Measurements from ENCODE around the gene PCARE. TPM values are rescaled to one million over a fixed set of nuclear protein-coding genes. Genes with fewer than 3 reads are reported as not detected.
"Not testable (repeated sequence)": the region's sequence is repeated elsewhere in the genome, so short reads cannot be mapped to it uniquely, and the experiment has no call there.

PCARE gene
- polyA plus RNA-seq, 1 donor from 2014 or later = not detected

DNA sequence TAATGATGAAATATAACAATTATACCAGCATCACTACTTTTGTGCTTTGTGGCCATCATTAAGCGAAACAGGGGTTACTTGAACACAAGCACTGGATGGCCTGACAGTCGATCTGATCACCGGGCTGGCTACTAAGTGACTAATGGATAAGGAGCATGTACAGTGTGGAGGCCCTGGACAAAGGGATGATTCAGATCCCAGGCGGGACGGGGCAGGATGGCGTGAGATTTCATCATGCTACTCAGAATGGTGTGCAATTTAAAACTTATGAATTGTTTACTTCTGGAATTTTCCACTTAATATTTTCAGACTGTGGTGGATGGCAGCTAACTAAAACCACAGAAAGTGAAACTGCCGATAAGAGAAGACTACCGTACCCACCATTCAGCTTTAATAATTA, 33.9 kb upstream of the PCARE start:
- Mint-ChIP-seq H3K36me3 (peaks cover 2% of the 10 kb centered on the region), H3K4me1 (peaks cover 0 to 6% (median 3%) of the 10 kb centered on the region in 3 donors), H3K27ac (no peak overlapping the region), H3K4me3 (no peak overlapping the region), H3K9me3 (no peaks in the 10 kb centered on the region), H3K27me3 (peaks cover 3% of the 10 kb centered on the region)

DNA sequence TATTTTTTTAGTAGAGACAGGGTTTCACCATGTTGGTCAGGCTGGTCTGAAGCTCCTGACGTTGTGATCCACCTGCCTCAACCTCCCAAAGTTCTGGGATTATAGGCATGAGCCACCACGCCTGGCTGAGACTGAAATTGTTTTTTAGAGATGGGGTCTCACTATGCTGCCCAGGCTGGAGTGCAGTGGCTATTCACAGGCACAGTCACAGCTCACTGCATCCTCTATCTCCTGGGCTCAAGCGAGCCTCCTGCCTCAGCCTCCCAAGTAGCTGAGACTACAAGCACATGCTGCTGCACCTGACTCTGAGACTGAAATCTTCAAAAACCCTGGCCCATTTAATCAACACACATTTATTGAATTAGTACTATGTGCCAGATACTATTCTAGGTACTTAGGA, 33.2 kb upstream of the PCARE start:
- not testable (repeated sequence) for H3K36me3 Mint-ChIP-seq, H3K9me3 Mint-ChIP-seq, H3K4me1 Mint-ChIP-seq, H3K27me3 Mint-ChIP-seq, H3K4me3 Mint-ChIP-seq, H3K27ac Mint-ChIP-seq

DNA sequence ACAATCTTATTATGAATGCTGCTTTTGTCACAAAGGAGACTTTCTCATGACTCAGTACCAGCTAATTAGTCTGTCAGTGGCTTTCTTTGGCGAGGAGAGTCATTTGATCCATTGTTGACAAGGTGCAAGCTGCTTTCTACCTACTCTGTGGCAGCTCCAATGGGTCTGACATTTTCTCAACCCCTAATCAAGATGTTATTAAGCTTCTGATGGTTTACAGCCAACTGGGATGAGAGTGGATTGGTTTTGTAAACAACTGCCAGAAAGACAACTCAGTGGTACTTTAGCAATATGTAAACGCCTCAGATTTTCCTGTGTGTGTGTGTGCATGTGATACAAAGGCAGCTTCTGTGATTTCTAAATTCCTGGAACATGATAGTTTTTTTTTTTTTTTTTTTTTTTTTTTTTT, 32.7 kb upstream of the PCARE start:
- Mint-ChIP-seq H3K9me3 (no peaks in the 10 kb centered on the region), H3K36me3 (peaks cover 2% of the 10 kb centered on the region), H3K4me3 (no peak overlapping the region), H3K27ac (no peak overlapping the region), H3K4me1 (peaks cover 0 to 6% (median 3%) of the 10 kb centered on the region in 3 donors), H3K27me3 (peaks cover 3% of the 10 kb centered on the region)

DNA sequence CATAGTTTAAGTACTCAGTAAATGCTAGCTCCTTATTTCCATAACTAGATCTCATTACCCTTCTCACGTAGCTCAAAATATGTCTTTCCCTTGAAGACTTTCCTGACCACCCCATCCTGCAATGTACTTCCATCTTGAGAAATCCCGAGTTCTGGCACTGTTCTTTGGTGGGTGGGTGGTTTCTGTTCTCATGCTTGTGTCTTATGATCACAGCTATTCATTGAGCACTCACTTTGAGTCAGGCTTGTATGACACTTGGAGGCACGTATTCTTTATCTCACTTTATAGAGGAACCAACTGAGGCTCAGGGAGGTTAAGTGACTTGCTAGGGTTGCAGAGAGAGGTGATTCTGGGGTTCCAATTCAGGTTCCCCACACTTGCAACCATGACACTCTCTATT, 31.9 kb upstream of the PCARE start:
- no peaks in the 10 kb centered on the region for H3K9me3 Mint-ChIP-seq
- peaks cover 0 to 6% (median 3%) of the 10 kb centered on the region in 3 donors for H3K4me1 Mint-ChIP-seq
- H3K27me3 Mint-ChIP-seq = peaks cover 3% of the 10 kb centered on the region
- no peak overlapping the region for H3K4me3 Mint-ChIP-seq
- peaks cover 2% of the 10 kb centered on the region for H3K36me3 Mint-ChIP-seq
- H3K27ac Mint-ChIP-seq = no peak overlapping the region

DNA sequence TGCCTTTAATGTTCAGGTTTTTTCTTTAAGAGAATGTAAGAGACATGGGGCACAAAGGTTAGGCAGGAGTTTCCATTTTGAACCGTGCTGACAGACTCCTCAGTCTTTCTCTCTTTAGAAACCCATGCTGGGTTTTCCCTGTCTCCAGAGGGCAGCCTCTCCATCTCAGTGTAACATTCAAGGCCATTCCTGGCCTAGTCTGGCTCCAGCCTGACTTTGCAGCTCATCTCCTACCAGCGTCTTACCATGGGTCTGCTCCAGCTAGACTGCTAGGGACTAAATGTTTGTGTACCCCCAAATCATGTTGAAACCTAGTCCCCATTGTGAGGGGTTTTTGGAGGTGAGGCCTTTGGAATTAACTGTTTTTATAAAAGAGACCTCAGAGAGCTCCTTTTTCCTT, 31.1 kb upstream of the PCARE start:
- H3K27me3 Mint-ChIP-seq = peaks cover 3% of the 10 kb centered on the region
- H3K27ac Mint-ChIP-seq = no peak overlapping the region
- no peak overlapping the region for H3K4me3 Mint-ChIP-seq
- H3K4me1 Mint-ChIP-seq = peaks cover 0 to 6% (median 3%) of the 10 kb centered on the region in 3 donors
- peaks cover 1% of the 10 kb centered on the region for H3K36me3 Mint-ChIP-seq
- H3K9me3 Mint-ChIP-seq = no peaks in the 10 kb centered on the region

DNA sequence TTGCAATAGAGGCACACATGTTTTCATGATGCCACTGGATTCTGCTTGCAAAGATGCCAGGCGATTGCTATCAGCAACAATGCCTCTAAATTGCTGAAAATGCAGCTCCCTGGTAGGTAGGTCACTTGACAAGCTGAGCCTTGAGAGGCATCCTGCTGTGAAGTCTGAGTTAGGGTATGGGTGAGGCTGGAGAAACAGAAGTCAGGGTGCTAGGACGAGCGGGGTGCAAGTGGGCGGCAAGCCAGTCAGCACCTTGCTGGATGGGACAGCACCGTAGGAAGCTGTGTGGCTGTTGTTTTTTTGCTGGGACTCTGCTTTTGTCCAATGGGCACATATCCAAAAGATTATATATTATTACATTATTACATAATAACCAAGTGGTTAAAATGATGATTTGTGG, 30.4 kb upstream of the PCARE start:
- Mint-ChIP-seq H3K27me3 (peaks cover 3% of the 10 kb centered on the region), H3K36me3 (no peaks in the 10 kb centered on the region), H3K9me3 (no peaks in the 10 kb centered on the region)

DNA sequence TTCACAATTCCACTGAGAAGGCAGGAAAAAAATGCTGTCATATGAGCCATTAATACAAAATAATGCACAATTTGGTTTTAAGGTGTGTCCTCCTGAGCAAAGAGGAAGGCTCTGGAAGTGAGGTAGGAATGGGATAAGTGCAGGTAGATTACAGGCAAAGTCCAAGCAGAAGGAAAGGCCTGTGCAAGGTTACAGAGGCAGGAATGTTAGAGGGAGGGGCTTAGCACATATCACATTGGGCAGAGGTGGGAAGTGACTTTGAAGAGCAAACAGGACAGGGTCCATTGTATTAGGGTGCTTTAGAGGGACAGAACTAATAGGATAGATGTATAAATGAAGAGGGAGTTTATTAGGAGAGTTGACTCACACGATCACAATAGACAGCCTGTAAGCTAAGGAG, 26.2 kb upstream of the PCARE start:
- Mint-ChIP-seq H3K27me3 (peaks cover 1% of the 10 kb centered on the region), H3K9me3 (no peaks in the 10 kb centered on the region), H3K27ac (no peak overlapping the region), H3K4me1 (no peaks in the 10 kb centered on the region), H3K4me3 (peak overlapping the region in 1 of 4 donors; percentile 57), H3K36me3 (no peaks in the 10 kb centered on the region)

More for the DNA sequence above, 30.4 kb upstream of the PCARE start:
- Mint-ChIP-seq H3K4me1 (peaks cover 0 to 3% (median 2%) of the 10 kb centered on the region in 3 donors), H3K4me3 (no peak overlapping the region), H3K27ac (no peak overlapping the region)

DNA sequence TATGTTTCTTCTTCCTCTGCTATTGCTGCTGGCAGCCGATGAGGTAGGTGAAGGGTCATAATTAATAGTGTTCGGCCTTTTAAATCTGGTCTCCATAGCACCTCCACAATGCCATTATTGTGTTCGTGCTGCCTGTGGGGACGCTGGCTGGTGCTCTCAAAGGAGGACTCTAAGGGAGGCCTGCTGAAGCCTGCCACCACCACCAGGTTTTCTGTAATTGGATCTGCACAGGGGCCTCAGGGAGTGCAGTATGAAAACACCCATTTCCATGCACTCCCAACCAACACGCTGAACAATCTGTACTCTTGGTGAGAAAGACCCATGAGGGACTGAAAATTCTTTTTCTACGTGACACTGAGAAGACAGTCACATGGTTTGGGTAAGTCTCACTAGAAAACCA, 23.2 kb upstream of the PCARE start:
- Mint-ChIP-seq H3K27ac (no peak overlapping the region), H3K4me3 (no peak overlapping the region), H3K4me1 (no peaks in the 10 kb centered on the region), H3K27me3 (peaks cover 1% of the 10 kb centered on the region), H3K9me3 (peaks cover 0 to 3% (median 0%) of the 10 kb centered on the region in 3 donors), H3K36me3 (no peaks in the 10 kb centered on the region)

DNA sequence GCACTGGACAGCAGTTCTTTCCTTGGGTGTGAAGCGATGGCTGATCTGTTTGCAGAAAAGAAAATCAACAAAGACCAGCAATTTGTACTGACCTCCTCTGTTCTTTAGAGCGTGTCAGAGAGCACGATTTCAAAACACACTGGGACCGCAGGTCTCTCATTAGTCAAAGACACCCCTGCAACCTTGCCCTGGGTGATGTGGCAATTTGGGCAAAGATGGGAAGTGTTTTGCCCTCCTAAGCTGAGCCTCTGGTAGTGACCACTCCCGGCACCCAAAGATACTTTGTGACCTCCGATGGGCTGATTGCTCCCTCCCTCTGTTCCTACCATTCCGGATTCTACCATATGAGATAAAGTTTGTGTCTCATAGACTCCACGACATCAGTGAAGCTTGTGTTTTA, 22.6 kb upstream of the PCARE start:
- Mint-ChIP-seq H3K4me3 (no peak overlapping the region), H3K36me3 (no peaks in the 10 kb centered on the region), H3K27ac (no peak overlapping the region), H3K4me1 (no peaks in the 10 kb centered on the region), H3K27me3 (peaks cover 1% of the 10 kb centered on the region), H3K9me3 (peaks cover 0 to 3% (median 0%) of the 10 kb centered on the region in 3 donors)

DNA sequence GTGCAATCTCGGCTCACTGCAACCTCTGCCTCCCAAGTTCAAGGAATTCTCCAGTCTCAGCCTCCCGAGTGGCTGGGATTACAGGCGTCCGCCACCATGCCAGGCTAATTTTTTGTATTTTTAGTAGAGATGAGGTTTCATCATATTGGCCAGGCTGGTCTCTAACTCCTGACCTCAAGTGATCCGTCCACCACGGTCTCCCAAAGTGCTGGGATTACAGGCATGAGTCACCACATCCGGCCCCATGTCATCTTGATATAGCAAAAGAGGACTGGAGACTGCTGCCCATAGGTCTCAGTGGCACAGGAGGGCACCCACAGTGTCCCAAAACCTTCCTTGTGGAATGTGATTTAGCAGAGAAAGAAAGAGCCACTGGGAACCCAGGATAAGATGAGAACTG, 16.0 kb upstream of the PCARE start:
- H3K27ac Mint-ChIP-seq, H3K4me3 Mint-ChIP-seq, H3K36me3 Mint-ChIP-seq, H3K4me1 Mint-ChIP-seq, H3K9me3 Mint-ChIP-seq, H3K27me3 Mint-ChIP-seq: not testable (repeated sequence)

DNA sequence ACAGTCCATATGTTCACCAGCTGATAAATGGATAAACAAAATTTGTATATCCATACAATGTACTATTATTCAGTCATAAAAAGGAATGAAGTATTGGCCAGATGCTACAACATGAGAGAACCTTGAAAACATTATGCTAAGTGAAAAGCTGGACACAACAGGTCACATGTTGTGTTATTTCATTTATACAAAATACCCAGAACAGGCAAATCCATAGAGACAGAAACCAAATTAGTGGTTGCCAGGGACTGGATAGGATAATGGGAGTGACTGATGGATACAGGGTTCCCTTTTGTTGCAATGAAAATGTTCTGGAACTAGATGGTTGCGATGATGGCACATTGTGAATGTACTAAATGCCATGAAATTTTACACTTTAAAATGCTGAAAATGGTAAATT, 10.2 kb upstream of the PCARE start:
- no peak overlapping the region for H3K4me3 Mint-ChIP-seq
- no peak overlapping the region for H3K27ac Mint-ChIP-seq
- peaks cover 0 to 5% (median 2%) of the 10 kb centered on the region in 3 donors for H3K4me1 Mint-ChIP-seq
- peaks cover 2% of the 10 kb centered on the region for H3K36me3 Mint-ChIP-seq
- peaks cover 2% of the 10 kb centered on the region for H3K27me3 Mint-ChIP-seq
- peaks cover 0 to 3% (median 0%) of the 10 kb centered on the region in 3 donors for H3K9me3 Mint-ChIP-seq

DNA sequence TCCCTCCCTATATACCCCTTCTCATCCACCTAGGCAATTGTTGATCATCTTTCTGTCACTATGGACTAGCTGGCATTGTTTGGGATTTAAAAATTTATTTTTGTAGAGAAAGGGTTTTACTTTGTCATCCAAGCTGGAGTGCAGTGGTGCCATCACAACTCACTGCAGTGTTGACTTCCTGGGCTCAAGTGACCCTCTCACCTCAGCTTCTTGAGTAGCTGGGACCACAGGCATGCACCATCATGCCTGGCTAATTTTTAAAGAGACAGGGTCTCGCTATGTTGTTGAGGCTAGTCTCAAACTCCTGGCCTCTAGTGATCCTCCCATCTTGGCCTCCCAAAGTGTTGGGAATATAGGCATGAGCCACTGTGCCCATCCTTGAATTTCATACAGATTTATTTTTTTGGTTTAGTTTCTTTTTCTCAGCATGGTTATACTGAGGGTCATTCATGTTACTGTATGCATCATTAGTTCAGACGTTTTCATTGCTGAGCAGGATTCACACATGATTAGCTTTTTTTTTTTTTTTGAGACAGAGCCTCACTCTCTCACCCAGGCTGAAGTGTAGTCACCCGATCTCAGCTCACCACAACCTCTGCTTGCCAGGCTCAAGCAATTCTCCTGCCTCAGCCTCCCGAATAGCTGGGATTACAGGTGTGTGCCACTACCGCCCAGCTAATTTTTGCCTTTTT, 8.6 kb upstream of the PCARE start:
- Mint-ChIP-seq H3K4me1 (peaks cover 0 to 5% (median 2%) of the 10 kb centered on the region in 3 donors), H3K4me3 (no peak overlapping the region), H3K36me3 (peaks cover 2% of the 10 kb centered on the region), H3K27ac (peak overlapping the region in 1 of 3 donors; percentile 31), H3K9me3 (peaks cover 0 to 5% (median 5%) of the 10 kb centered on the region in 3 donors), H3K27me3 (peaks cover 2% of the 10 kb centered on the region)

DNA sequence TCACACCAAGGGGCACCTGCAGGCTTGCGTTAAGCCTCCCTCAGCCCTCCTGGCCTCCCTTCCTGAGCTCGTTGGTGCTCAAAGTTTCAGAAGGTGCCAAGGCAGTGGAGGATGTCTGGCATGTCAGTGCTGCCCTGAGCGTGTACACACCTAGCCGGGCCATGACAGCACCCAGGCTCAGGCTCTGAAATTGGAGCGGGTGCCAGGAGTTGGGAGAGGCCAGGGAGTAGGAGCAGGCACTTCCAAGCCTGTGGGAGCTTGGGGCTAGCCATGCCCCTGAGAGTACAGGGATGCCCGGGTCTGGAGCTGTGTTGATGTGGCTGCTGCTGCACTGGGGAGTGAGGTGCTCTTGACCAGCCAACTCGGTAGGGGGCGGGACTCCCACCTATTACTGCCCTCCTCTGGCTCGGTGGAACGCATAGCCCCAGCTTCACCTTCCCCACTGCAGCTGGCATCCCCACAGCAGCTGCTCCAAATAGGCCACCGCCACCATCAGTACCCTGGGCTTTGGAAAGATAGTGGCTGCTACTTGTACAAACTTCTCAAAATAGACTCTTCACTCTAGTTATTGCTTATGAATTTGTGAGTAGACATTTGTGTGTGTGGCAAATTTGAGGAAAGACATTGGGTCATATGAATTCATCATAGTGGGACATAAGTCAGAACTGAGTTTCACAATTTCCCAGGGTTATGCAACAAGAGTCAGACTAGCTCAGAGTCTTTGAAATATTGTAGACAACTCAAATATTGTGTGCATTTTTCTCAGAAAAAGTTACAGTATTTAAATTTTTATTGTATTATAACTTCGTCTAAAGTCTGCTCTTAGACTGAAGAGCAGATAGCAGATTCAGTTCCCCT, 6.8 kb upstream of the PCARE start:
- Mint-ChIP-seq H3K36me3 (no peaks in the 10 kb centered on the region), H3K27me3 (no peaks in the 10 kb centered on the region), H3K4me3 (no peak overlapping the region), H3K27ac (no peak overlapping the region), H3K9me3 (peaks cover 0 to 9% (median 5%) of the 10 kb centered on the region in 3 donors), H3K4me1 (peaks cover 0 to 5% (median 2%) of the 10 kb centered on the region in 3 donors)

DNA sequence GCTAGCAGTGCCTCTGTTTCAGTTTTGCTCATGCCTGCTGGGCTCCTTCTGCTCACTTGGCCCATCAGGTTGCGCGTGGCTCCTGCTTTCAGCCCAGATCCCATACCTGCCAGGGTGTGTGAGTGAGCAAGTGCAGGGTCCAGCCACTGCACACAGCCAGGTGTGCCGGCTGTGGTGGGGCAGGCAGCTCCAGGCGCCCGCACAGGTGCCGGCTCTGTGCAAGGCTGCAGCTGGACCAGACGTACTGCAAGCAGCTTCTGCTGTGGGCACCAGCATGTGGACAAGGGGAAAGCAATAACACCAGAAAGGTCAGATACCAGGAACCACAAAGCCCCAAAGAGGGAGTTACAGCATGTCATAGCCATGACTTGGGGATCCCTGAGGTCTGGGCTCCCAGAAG, 5.6 kb upstream of the PCARE start:
- Mint-ChIP-seq H3K27me3 (no peaks in the 10 kb centered on the region), H3K4me3 (no peak overlapping the region), H3K9me3 (peaks cover 0 to 9% (median 5%) of the 10 kb centered on the region in 3 donors), H3K36me3 (no peaks in the 10 kb centered on the region), H3K4me1 (peaks cover 0 to 5% (median 2%) of the 10 kb centered on the region in 3 donors), H3K27ac (no peak overlapping the region)

DNA sequence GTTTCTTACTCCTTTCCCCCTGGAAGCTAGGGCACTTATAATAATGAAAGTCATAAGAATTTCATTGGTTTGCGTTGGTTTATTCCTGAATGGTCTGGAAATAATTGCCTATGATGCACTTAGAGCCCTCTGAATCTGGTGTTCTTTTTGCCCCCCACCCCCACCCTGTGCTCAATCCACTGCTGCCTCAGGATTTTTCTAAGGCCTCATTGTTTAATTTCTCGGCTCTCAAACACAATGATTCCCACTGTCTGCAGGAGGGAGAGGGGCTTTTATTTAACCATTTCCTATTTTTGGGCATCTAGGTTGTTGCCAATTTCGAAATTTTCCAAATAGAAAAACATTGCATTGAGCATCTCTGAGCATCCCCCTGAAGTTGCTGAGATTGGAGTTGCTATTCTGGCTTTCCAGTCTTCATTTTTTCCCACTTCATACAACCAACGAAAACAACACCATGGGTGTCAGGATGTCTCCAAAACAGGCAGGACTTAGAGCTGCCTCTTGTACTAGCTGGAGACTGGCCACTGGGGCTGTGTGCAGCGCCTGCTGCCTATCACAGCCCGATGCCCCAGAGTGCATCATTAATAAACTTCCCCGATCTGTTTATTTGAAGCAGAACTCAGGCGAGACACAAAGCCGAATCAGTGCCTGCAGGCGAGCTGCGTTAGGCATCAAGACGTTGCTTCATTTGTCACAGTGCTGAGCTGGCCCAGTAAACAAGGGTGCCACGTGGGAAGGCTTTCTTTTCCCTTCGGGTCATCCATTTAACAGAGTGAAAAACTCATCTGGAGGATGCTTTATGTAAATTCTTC, 1.8 kb upstream of the PCARE start:
- H3K4me3 Mint-ChIP-seq = no peak overlapping the region
- H3K36me3 Mint-ChIP-seq = no peaks in the 10 kb centered on the region
- peaks cover 0 to 1% (median 0%) of the 10 kb centered on the region in 3 donors for H3K4me1 Mint-ChIP-seq
- H3K9me3 Mint-ChIP-seq = peaks cover 0 to 9% (median 2%) of the 10 kb centered on the region in 3 donors
- no peak overlapping the region for H3K27ac Mint-ChIP-seq
- no peaks in the 10 kb centered on the region for H3K27me3 Mint-ChIP-seq
